ENCODE results near the gene GPC6.

The GPC6 gene

DNA sequence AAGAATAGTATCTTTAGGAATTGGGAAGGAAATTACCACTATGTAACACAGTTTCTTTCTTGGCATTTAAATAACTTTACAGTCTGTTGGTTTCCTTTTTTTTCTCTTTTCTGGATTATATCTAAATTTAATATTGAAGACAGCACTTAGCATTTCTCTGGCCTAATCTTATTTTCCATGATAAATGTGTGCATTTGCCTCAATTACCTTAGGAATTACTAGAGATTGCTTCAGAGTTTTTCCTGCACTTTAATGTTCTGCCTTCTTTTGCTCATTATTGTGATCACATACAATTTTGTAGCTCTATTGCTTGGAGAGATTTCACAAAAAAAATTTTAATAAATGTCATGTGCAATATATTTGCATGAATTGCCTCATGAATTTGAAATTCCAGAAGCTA is 1227.7 kb downstream of the GPC6 start:
- Histone ChIP-seq H3K27me3 (ENCODE audit: low read length) (no peaks in the 10 kb centered on the region), H3K4me2 (ENCODE audit: low read depth, low read length, poor library complexity, severe bottlenecking) (no peak overlapping the region), H2AFZ (ENCODE audit: low read depth, low read length, severe bottlenecking) (no peak overlapping the region), H3K4me3 (ENCODE audit: insufficient read depth, low read length, poor library complexity, severe bottlenecking) (no peak overlapping the region), H3F3A (ENCODE audit: insufficient read depth) (no peaks in the 10 kb centered on the region), H3K27ac (ENCODE audit: low read depth, low read length) (no peak overlapping the region), H3K79me2 (ENCODE audit: insufficient read depth, low read length) (no peaks in the 10 kb centered on the region), H3K9ac (ENCODE audit: low read length) (no peak overlapping the region), H3K9me3 (ENCODE audit: insufficient read depth, low read length) (no peaks in the 10 kb centered on the region), H4K20me1 (ENCODE audit: low read depth, low read length) (no peaks in the 10 kb centered on the region), H3K9me2 (replicated peaks; ENCODE audit: insufficient read depth, low read length) (no peaks in the 10 kb centered on the region), H3K36me3 (ENCODE audit: low read length) (no peaks in the 10 kb centered on the region)
- TF ChIP-seq, protein P1, sequence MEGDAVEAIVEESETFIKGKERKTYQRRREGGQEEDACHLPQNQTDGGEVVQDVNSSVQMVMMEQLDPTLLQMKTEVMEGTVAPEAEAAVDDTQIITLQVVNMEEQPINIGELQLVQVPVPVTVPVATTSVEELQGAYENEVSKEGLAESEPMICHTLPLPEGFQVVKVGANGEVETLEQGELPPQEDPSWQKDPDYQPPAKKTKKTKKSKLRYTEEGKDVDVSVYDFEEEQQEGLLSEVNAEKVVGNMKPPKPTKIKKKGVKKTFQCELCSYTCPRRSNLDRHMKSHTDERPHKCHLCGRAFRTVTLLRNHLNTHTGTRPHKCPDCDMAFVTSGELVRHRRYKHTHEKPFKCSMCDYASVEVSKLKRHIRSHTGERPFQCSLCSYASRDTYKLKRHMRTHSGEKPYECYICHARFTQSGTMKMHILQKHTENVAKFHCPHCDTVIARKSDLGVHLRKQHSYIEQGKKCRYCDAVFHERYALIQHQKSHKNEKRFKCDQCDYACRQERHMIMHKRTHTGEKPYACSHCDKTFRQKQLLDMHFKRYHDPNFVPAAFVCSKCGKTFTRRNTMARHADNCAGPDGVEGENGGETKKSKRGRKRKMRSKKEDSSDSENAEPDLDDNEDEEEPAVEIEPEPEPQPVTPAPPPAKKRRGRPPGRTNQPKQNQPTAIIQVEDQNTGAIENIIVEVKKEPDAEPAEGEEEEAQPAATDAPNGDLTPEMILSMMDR (IDR thresholded peaks at IDR 0.05; ENCODE audit: insufficient read depth, low read length, poor library complexity, severe bottlenecking): no peak
- no peak for TF ChIP-seq EZH2phosphoT487 (conservative IDR thresholded peaks at IDR 0.05; ENCODE audit: low read length)

DNA sequence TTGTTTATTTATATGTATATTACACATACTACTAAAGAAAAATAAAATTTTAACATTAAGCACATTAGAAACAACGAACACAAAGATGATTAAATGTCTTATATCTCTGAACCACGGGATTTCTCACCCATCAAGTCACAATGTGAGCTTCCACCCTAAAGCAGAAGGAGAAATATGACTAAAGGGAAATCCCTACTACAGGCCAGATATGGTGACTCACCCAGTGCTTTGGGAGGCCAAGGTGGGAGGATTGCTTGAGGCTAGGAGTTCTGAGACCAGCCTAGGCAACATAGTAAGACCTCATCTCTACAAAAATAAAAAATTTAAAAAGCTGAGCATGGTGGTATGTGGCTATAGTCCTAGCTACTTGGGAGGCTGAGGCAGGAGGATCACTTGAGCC is 1228.3 kb downstream of the GPC6 start:
- Histone ChIP-seq H3K79me2 (ENCODE audit: insufficient read depth, low read length) (no peaks in the 10 kb centered on the region), H3K4me3 (ENCODE audit: insufficient read depth, low read length, poor library complexity, severe bottlenecking) (no peak overlapping the region), H3K36me3 (ENCODE audit: low read length) (no peaks in the 10 kb centered on the region), H2AFZ (ENCODE audit: low read depth, low read length, severe bottlenecking) (no peak overlapping the region), H3F3A (ENCODE audit: insufficient read depth) (no peaks in the 10 kb centered on the region), H3K9me2 (replicated peaks; ENCODE audit: insufficient read depth, low read length) (no peaks in the 10 kb centered on the region), H3K9ac (ENCODE audit: low read length) (no peak overlapping the region), H4K20me1 (ENCODE audit: low read depth, low read length) (no peaks in the 10 kb centered on the region), H3K9me3 (ENCODE audit: insufficient read depth, low read length) (no peaks in the 10 kb centered on the region), H3K27me3 (ENCODE audit: low read length) (no peaks in the 10 kb centered on the region), H3K27ac (ENCODE audit: low read depth, low read length) (no peak overlapping the region), H3K4me2 (ENCODE audit: low read depth, low read length, poor library complexity, severe bottlenecking) (no peak overlapping the region)
- no peak for TF ChIP-seq EZH2phosphoT487 (conservative IDR thresholded peaks at IDR 0.05; ENCODE audit: low read length)
- TF ChIP-seq, protein P1 (IDR thresholded peaks at IDR 0.05; ENCODE audit: insufficient read depth, low read length, poor library complexity, severe bottlenecking): no peak

DNA sequence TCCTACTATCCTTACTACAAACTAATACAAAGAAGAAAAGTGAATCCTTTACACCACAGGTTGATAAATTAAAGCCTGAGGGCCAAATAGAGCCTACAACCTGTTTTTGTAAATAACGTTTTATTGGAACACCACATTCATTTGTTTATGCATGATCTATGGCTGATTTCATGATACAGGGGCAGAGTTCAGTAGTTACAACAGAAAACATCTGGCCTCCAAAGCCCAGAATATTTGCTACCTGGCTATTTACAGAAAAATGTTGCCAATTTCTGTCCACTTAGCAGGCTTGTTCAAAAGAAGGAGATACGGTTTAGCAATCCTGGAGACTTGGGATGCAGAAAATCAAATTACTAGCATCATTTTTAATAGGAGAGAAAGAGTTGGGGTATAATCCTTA is 1228.8 kb downstream of the GPC6 start:
- Histone ChIP-seq H3K27ac (ENCODE audit: low read depth, low read length) (no peak overlapping the region), H3K27me3 (ENCODE audit: low read length) (no peaks in the 10 kb centered on the region), H3K9ac (ENCODE audit: low read length) (no peak overlapping the region), H3K79me2 (ENCODE audit: insufficient read depth, low read length) (no peaks in the 10 kb centered on the region), H3K9me3 (ENCODE audit: insufficient read depth, low read length) (no peaks in the 10 kb centered on the region), H2AFZ (ENCODE audit: low read depth, low read length, severe bottlenecking) (no peak overlapping the region), H3K4me2 (ENCODE audit: low read depth, low read length, poor library complexity, severe bottlenecking) (no peak overlapping the region), H3K4me3 (ENCODE audit: insufficient read depth, low read length, poor library complexity, severe bottlenecking) (no peak overlapping the region), H3K36me3 (ENCODE audit: low read length) (no peaks in the 10 kb centered on the region), H4K20me1 (ENCODE audit: low read depth, low read length) (no peaks in the 10 kb centered on the region), H3K9me2 (replicated peaks; ENCODE audit: insufficient read depth, low read length) (no peaks in the 10 kb centered on the region), H3F3A (ENCODE audit: insufficient read depth) (no peaks in the 10 kb centered on the region)
- TF ChIP-seq, protein P1 (IDR thresholded peaks at IDR 0.05; ENCODE audit: insufficient read depth, low read length, poor library complexity, severe bottlenecking): no peak
- no peak for TF ChIP-seq EZH2phosphoT487 (conservative IDR thresholded peaks at IDR 0.05; ENCODE audit: low read length)
